Stimulated activated CD8-positive, alpha-beta memory T cell treated with anti-CD3 and anti-CD28 coated beads, Interleukin-2, amount 100 ng/mL, for 1 hour (primary cell): Measurements from ENCODE around the gene MYL1.

Experiments used
- DNase-seq, 2 donors: peaks; one replicate each; pipeline ENCODE4 v3.0.0-alpha.2; 2020; ENCODE audit warnings: low read depth in 2 of 2

MYL1 gene

GRCh38 chr2:210267698-210268097 lies 47.3 kb downstream of the MYL1 start:
- no peak for DNase-seq

- DNase-seq: no peak
These were observed 50.7 kb downstream of the MYL1 start for GRCh38 chr2:210264282-210264681.

GRCh38 chr2:210263841-210264240 lies 51.1 kb downstream of the MYL1 start:
- DNase-seq: no peak

- no peak for DNase-seq
These were observed 52.9 kb downstream of the MYL1 start for GRCh38 chr2:210262036-210262435.

- DNase-seq: no peak
These were observed 55.3 kb downstream of the MYL1 start for GRCh38 chr2:210259687-210260086.

GRCh38 chr2:210252699-210253606 lies 62.0 kb downstream of the MYL1 start:
- no peak for DNase-seq

- DNase-seq: no peak
These were observed 64.4 kb downstream of the MYL1 start for GRCh38 chr2:210250622-210251021.
